Effector memory CD4-positive, alpha-beta T cell (primary cell): ENCODE data around the gene MGMT.

Source experiments
- DNase-seq, 3 donors: peaks; one replicate each; pipeline ENCODE4 v3.0.0-alpha.2; 2020
- H3K27ac ChIP-seq: 2 replicates; pipeline ENCODE4 v1.7.0; 2013; ENCODE audit warnings: mild to moderate bottlenecking, low read length, moderate library complexity; ENCODE audit not compliant: insufficient read depth, poor library complexity, severe bottlenecking
- H3K27me3 ChIP-seq: replicated peaks from 2 replicates; pipeline ENCODE4 v1.7.0; 2013; ENCODE audit warnings: mild to moderate bottlenecking, low read length; ENCODE audit not compliant: insufficient read depth, control insufficient read depth, poor library complexity, severe bottlenecking
- H3K36me3 ChIP-seq: 2 replicates; pipeline ENCODE4 v1.7.0; 2013; ENCODE audit warnings: mild to moderate bottlenecking, low read length, moderate library complexity; ENCODE audit not compliant: control insufficient read depth, insufficient read depth
- H3K4me1 ChIP-seq: 2 replicates; pipeline ENCODE4 v1.7.0; 2013; ENCODE audit warnings: low read length, mild to moderate bottlenecking; ENCODE audit not compliant: control insufficient read depth, insufficient read depth, poor library complexity, severe bottlenecking
- H3K4me3 ChIP-seq: 2 replicates; pipeline ENCODE4 v1.7.0; 2013; ENCODE audit warnings: low read length, low read depth, mild to moderate bottlenecking; ENCODE audit not compliant: insufficient read depth, poor library complexity, severe bottlenecking
- H3K9me3 ChIP-seq: 2 replicates; pipeline ENCODE4 v1.7.0; 2013; ENCODE audit warnings: mild to moderate bottlenecking, low read length, moderate library complexity; ENCODE audit not compliant: control insufficient read depth

Gene MGMT

DNA sequence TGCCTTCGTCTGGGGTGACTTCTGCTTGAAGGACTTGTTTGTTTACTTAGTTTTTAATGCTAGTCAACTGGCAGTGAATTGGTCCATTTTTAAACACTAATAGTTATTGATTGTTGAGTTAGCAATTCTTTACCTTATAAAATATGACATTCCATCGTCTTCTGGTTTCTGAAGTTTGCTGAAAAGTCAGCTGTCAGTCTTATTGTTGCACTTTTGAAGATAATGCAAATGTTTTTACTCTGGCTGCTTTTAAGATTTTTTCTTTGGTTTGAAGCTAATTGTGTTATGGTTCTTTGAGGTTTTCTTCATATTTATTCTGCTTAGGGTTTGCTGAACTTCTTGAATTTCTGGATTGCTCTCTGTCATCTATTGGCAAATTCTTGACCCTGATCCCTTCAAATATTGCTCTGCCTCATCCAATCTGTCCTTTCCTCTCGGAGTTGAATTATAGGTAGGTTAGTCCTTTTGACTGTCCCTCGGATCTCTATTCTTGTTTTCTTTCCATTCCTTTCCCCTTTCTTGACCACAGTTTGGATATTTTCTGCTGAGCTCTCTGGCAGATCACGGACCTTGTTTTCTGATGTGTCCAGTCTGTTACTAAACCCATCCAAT is 24.2 kb downstream of the MGMT start:
- no peak for DNase-seq
- Histone ChIP-seq H3K27ac (no peak overlapping the region), H3K36me3 (no peaks in the 10 kb centered on the region), H3K9me3 (peaks cover 11% of the 10 kb centered on the region), H3K4me1 (no peaks in the 10 kb centered on the region), H3K27me3 (no peaks in the 10 kb centered on the region), H3K4me3 (no peak overlapping the region)

DNA sequence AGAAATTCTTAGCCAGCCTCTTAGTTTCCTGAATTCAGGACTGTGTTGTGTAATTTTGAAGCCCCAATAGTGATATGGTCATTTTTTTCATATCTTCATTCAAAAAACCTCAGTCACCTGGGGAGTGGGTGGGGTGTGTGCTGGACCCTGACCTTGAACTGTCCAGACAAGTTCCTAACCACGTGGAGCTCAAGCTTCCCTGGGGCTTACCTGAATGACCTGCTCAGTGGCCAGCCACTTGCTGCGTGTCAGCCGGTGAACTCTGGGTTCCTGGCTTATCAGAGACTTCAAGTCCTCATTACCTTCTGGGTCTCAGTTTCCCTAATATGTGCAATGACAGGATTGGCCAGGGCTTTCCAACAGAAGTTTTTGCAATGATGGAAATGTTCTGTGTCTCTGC is 27.1 kb downstream of the MGMT start:
- no peak for DNase-seq
- H3K36me3 ChIP-seq = no peaks in the 10 kb centered on the region
- H3K27me3 ChIP-seq = no peaks in the 10 kb centered on the region
- no peaks in the 10 kb centered on the region for H3K4me1 ChIP-seq
- no peak overlapping the region for H3K27ac ChIP-seq
- no peak overlapping the region for H3K4me3 ChIP-seq
- peaks cover 11% of the 10 kb centered on the region for H3K9me3 ChIP-seq

DNA sequence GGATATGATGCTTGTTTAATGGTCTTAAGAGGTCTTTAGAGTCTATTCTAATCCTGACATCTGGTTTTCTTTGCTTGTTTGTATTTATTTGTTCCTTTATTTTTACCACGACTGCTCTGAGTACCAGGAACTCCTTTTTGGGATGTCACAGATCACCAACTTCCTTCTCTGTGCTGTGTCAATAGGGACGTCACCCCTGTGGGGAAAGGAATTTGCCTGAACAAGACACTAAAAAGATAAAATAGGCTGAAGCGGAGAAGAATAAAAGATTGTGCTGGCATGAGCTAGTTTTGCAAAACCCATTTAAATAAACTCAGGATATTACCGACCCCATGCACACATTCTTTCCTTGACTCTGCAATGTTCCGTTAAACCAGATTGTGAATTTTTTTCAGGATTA is 27.7 kb downstream of the MGMT start:
- no peak for DNase-seq
- Histone ChIP-seq H3K27ac (no peak overlapping the region), H3K36me3 (no peaks in the 10 kb centered on the region), H3K9me3 (peaks cover 11% of the 10 kb centered on the region), H3K4me1 (no peaks in the 10 kb centered on the region), H3K4me3 (no peak overlapping the region), H3K27me3 (no peaks in the 10 kb centered on the region)

DNA sequence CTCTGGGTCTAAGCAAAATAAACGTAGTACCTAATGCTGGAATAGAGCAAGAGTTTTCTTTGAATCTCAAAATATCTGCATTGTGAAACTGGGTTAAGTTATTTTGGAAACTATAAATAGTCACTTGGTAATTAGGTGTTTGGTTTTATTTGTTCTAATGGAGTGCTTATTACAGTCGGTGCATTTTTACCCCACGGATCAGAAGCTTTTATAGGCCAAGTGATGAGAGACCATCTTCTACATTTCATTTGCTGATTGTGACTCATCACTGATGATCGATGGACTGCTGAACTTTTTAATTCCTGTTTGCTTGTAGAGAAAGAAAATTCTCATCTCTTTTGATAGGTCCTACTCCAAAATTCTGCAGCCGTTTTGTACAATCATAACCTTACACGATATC is 28.2 kb downstream of the MGMT start:
- Histone ChIP-seq H3K9me3 (peaks cover 11% of the 10 kb centered on the region), H3K27ac (no peak overlapping the region), H3K4me3 (no peak overlapping the region), H3K27me3 (no peaks in the 10 kb centered on the region), H3K36me3 (no peaks in the 10 kb centered on the region), H3K4me1 (no peaks in the 10 kb centered on the region)
- DNase-seq = no peak

DNA sequence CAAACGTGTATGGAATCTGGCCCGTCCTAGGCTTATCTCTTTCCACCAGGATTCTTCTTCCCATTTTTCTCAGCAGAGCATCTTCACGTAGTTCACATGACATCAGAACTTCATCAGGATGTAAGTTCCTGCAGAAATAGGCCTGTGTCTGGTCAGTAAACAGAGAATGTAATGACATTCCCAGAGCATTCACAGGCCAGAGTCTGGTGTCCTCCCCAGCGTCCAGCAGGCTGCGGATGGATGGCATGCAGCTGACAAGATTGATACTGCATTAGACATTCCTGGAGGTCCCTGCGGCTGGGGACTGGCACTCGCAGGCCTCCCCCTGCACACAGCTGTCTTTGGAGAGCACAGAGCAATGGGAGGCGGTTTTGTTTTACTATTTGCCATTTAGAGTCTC is 28.7 kb downstream of the MGMT start:
- H3K4me3 ChIP-seq = no peak overlapping the region
- DNase-seq = no peak
- H3K4me1 ChIP-seq = no peaks in the 10 kb centered on the region
- no peaks in the 10 kb centered on the region for H3K36me3 ChIP-seq
- no peaks in the 10 kb centered on the region for H3K27me3 ChIP-seq
- H3K9me3 ChIP-seq = peaks cover 11% of the 10 kb centered on the region
- no peak overlapping the region for H3K27ac ChIP-seq

DNA sequence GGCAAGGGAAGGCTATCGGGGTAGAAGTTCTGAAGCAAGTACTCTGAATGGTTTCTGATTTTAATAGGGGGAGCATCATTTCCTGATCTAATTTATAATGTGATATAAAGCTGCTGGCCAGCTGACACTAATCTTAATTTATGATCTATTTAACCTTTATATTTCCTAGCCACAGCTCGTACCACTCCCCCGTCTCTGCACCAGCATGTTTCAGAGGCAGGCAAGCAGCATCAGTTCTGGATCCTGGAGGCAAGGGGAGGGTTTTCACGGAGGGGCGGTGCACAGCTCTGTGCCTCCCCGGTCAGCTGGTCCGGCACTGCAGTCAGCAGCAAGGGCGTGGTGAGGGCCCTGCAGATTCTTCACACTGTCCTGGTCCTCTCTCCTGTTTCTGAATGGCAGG is 30.0 kb downstream of the MGMT start:
- Histone ChIP-seq H3K27ac (no peak overlapping the region), H3K4me1 (no peaks in the 10 kb centered on the region), H3K4me3 (no peak overlapping the region), H3K9me3 (peaks cover 5% of the 10 kb centered on the region), H3K36me3 (no peaks in the 10 kb centered on the region), H3K27me3 (no peaks in the 10 kb centered on the region)
- DNase-seq = no peak

DNA sequence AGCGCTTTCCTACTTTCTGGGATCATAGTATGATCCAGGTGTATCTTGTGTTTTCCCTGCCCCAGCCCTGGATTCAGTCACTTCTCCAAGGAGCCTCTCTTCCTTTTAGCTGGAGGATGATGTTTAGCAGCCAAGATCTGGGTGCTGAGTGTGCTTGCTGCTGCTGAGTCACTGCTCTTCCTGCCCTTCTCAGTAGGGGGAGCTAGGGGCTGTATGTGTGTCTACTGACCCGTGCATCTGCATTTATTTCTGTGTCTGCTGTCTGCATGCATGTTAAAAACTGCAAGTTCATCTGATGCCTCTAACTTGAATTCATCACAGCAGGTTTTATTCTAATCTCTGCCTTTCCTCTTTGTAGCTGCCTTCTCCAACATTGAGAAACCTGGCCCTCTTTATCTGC is 31.6 kb downstream of the MGMT start:
- Histone ChIP-seq H3K9me3 (no peaks in the 10 kb centered on the region), H3K27ac (no peak overlapping the region), H3K36me3 (no peaks in the 10 kb centered on the region), H3K4me3 (no peak overlapping the region), H3K4me1 (no peaks in the 10 kb centered on the region), H3K27me3 (no peaks in the 10 kb centered on the region)
- DNase-seq = no peak

DNA sequence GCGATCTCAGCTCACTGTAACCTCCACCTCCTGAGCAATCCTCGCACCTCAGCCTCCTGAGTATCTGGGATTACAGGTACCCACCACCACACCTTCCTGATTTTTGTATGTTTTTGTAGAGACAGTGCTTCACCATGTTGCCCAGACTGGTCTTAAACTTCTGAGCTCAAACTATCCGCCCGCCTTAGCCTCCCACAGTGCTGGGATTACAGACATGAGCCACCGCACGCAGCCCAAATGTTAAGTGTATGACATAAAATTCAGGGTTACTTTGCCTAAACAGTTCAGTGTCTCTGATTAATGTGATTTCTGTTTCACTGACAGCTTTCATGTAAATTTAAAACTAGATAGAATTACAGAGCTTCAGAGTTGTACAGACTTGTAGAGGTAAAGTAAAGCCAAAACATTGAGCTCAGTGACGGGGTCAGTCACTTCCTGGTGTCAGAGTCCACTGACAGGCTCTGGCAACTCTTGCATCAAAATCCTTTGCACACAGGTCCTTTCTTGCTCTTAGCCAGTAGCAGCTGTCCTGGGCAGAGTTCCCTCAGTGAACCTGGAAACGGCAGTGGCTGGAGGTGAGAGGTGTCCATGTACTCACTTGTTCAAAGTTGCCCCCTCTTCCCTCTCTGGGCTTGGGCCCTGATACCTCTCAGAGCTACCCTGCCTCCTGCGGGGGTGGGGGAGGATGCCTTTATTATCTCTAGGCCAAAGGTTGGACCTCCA is 33.7 kb downstream of the MGMT start:
- no peaks in the 10 kb centered on the region for H3K4me1 ChIP-seq
- no peak overlapping the region for H3K4me3 ChIP-seq
- H3K9me3 ChIP-seq = no peaks in the 10 kb centered on the region
- DNase-seq = no peak
- no peaks in the 10 kb centered on the region for H3K27me3 ChIP-seq
- no peak overlapping the region for H3K27ac ChIP-seq
- H3K36me3 ChIP-seq = no peaks in the 10 kb centered on the region

DNA sequence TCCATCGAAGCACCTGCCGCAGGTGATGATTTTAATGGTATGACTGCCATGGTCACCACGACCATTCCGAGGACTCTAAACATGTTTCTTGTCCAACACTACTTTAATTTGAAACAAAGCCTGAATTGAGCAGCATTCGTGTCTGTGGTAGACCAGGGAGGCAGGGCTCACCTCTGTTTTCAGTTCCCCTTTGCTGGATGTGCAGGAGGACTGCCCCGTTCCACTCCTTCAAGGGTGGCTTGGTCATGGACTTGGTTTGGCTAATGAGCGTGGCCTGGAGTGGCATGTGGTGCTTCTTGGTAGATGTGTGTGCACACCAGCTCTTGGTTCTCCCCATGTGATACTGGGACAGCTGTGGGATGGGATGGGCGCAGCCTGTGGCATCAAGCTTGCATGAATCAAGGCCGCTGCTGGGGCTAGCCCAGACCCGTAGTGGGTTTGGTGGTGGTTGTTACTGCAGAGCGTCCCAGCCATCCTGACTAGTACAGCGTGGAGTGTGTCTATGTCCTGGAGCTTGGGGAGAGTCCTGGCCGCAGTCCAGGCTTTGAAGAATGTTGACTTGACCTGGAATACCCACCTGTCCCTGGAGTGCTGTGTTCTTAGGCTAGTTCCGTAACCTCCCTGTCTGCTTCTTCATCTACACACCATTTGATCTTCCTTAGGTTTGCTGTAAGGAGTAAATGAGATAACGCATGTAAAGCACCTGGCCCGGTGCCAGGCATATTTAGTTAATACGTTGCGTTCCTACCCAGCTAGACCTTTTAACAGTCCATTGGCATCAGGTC is 34.8 kb downstream of the MGMT start:
- no peak for DNase-seq
- Histone ChIP-seq H3K9me3 (no peaks in the 10 kb centered on the region), H3K27ac (no peak overlapping the region), H3K4me3 (no peak overlapping the region), H3K4me1 (no peaks in the 10 kb centered on the region), H3K27me3 (no peaks in the 10 kb centered on the region), H3K36me3 (no peaks in the 10 kb centered on the region)

DNA sequence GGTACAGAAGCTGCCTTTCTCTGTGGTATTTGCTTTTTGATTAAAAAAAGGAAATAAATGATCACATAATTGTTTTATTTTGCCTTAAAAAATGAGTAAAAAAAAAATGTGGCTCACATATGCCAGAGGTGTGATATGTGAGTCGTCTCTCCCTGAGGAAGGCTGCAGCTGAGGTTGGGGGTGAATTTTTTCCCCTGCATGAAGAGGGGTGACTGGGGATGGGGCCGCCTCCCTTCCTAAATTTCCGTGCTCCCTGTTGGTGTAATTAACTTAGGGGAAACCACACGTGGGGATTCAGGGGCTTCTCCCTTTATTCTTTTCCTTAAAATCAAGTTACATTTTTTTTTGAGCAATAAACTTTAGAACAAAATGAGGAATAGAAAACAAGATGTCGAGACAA is 35.4 kb downstream of the MGMT start:
- Histone ChIP-seq H3K9me3 (no peaks in the 10 kb centered on the region), H3K36me3 (no peaks in the 10 kb centered on the region), H3K4me3 (no peak overlapping the region), H3K27ac (no peak overlapping the region), H3K27me3 (no peaks in the 10 kb centered on the region), H3K4me1 (no peaks in the 10 kb centered on the region)
- no peak for DNase-seq
